Kidney (tissue), 14 donors: ENCODE results near the gene ASMTL. TPM values are rescaled to one million over a fixed set of nuclear protein-coding genes. Genes with fewer than 3 reads are reported as not detected.

Experiments used
- DNase-seq, 5 donors: peaks; one replicate each; pipeline ENCODE4 v3.0.0-alpha.2; 2013 to 2020
- FAIRE-seq: peaks from 2 replicates; lab custom pipeline; 2012; peaks lifted over from hg19 to GRCh38; lab: Jason Lieb, UNC
- H3K27ac ChIP-seq, 2 donors: one replicate each; pipeline ENCODE4 v1.7.0; 2013; ENCODE audit warnings: low read depth in 2 of 2, low read length in 2 of 2, inconsistent platforms in 1 of 2
- H3K27me3 ChIP-seq: one replicate; pipeline ENCODE4 v1.7.1; 2013; ENCODE audit warnings: low read length, inconsistent platforms; ENCODE audit not compliant: control insufficient read depth, insufficient read depth
- H3K36me3 ChIP-seq, 3 donors: one replicate each; pipeline versions ENCODE4 v1.7.0 to v1.7.1; 2013; ENCODE audit warnings: low read length in 3 of 3, control low read depth in 1 of 3, inconsistent platforms in 1 of 3; ENCODE audit not compliant: insufficient read depth in 3 of 3, control insufficient read depth in 2 of 3
- H3K4me1 ChIP-seq, 3 donors: one replicate each; pipeline versions ENCODE4 v1.7.0 to v1.7.1; 2013; ENCODE audit warnings: low read length in 3 of 3, inconsistent platforms in 1 of 3, low read depth in 1 of 3; ENCODE audit not compliant: control insufficient read depth in 2 of 3, insufficient read depth in 2 of 3
- H3K4me3 ChIP-seq, 3 donors: one replicate each; pipeline versions ENCODE4 v1.7.0 to v1.8.1; 2013; ENCODE audit warnings: low read length in 3 of 3, control low read depth in 1 of 3, inconsistent platforms in 1 of 3
- H3K9ac ChIP-seq, 3 donors: one replicate each; pipeline versions ENCODE4 v1.7.0 to v1.7.1; 2013; ENCODE audit warnings: low read length in 3 of 3, control low read depth in 1 of 3, inconsistent platforms in 1 of 3
- H3K9me3 ChIP-seq, 3 donors: one replicate each; pipeline versions ENCODE4 v1.7.0 to v1.7.1; 2013; ENCODE audit warnings: low read length in 3 of 3, control low read depth in 1 of 3, inconsistent platforms in 1 of 3; ENCODE audit not compliant: control insufficient read depth in 2 of 3, insufficient read depth in 1 of 3
- intact Hi-C: fragments of 100-400 bp; cut with DNase I; formaldehyde crosslinking; loops from one replicate; pipeline ENCODE4 v1.11.1; 2022
- polyA plus RNA-seq: library from polyadenylated mRNA; stranded (reverse); fragments of 350-450 nt; fragmentation: Illumina TruSeq; extraction: RNeasy Lipid Tissue Mini Kit (QIAGEN cat#74804); gene quantifications from one replicate; pipeline ENCODE4 v1.2.3, GENCODE V29; 2014; ENCODE audit warnings: low read depth, low replicate concordance; ENCODE audit not compliant: insufficient read depth
- total RNA-seq: library from RNA; stranded (reverse); fragmentation: NEBNext Ultra II Directional; extraction: Animal tissue kit (Norgen Biotek cat#: 25700); gene quantifications from one replicate; pipeline ENCODE4 v1.2.1, GENCODE V29; 2021
- TF ChIP-seq, protein P1 (sequence below): IDR thresholded peaks from 3 replicates; pipeline ENCODE4 v1.5.1; 2012; ENCODE audit warnings: mild to moderate bottlenecking, moderate library complexity, borderline replicate concordance; ENCODE audit not compliant: insufficient read depth; ENCODE audit errors: extremely low read depth
- donor health status: control.
- donor health status: control.
- donor health status: control.
- donor health status: control.
- donor health status: control.
- donor health status: DM: yes; HTN: yes; CAD: no.
- donor health status: Normal renal cell carcinoma (clear cell type).

ASMTL gene
- total and polyA plus RNA-seq, 2 donors from 2014 or later, result 29.9 to 33.3 TPM

DNA sequence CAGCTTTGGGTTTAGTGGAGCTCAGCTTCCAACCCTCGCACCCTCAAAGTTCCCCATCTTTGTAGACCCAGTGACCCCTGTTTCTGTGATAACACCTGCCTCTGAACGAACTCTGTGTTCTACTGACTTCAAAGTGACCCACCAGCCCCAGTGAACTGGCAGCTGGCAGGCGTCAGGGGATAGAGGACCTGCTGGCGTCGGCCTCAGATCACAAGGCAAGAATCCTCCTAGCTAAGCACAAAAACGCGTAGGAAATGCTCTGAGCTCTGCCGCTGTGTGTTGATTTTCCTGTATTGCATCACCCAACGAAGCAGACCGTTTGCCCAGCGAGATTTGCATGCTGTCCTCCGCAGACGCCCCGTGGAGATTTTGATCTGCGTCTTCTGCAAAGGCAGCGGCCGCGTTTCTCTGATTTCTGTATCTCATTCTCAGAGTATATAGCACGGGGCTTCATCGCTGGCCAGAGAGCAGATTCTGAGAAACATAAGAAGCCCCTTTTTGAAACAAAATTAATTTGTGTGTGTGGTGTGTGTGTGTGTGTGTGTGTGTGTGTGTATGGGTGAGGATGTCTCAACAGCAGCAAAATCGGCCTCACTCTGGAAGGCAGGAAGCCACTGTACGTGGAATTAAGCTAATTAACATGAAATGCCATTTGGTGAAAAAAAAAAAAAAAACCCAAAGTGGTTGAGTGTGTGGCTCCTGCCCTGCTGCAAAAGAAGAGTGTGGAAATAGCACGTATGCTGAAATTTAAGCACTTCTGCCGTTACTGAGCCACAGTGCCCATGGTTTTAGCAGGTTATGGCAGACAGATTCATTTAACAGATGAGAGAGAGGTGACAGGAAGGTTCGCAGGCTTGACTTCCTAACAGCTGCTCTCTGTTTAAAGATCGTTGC, 29.2 kb upstream of the ASMTL start:
- Histone ChIP-seq H3K27ac (peak overlapping the region in 1 of 2 donors; percentile 80), H3K36me3 (no peaks in the 10 kb centered on the region), H3K9me3 (peaks cover 0 to 9% (median 2%) of the 10 kb centered on the region in 3 donors), H3K4me3 (peak overlapping the region in 1 of 3 donors; percentile 14), H3K4me1 (peaks cover 0 to 7% (median 0%) of the 10 kb centered on the region in 3 donors), H3K9ac (peak overlapping the region in 1 of 3 donors; percentile 12), H3K27me3 (no peaks in the 10 kb centered on the region)
- intact Hi-C loops, result no loop called here
- TF ChIP-seq, protein P1, sequence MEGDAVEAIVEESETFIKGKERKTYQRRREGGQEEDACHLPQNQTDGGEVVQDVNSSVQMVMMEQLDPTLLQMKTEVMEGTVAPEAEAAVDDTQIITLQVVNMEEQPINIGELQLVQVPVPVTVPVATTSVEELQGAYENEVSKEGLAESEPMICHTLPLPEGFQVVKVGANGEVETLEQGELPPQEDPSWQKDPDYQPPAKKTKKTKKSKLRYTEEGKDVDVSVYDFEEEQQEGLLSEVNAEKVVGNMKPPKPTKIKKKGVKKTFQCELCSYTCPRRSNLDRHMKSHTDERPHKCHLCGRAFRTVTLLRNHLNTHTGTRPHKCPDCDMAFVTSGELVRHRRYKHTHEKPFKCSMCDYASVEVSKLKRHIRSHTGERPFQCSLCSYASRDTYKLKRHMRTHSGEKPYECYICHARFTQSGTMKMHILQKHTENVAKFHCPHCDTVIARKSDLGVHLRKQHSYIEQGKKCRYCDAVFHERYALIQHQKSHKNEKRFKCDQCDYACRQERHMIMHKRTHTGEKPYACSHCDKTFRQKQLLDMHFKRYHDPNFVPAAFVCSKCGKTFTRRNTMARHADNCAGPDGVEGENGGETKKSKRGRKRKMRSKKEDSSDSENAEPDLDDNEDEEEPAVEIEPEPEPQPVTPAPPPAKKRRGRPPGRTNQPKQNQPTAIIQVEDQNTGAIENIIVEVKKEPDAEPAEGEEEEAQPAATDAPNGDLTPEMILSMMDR, result peak; percentile 12
- FAIRE-seq (no peak), DNase-seq (peak; percentile 50 to 84 (median 60))

GRCh38 chrX:1480082-1480785, 27.5 kb upstream of the ASMTL start:
- no peak overlapping the region for H3K27ac ChIP-seq
- intact Hi-C loops, result no loop called here
- H3K9ac ChIP-seq, result no peak overlapping the region
- no peak overlapping the region for H3K4me3 ChIP-seq
- DNase-seq (peak in 1 of 5 donors; percentile 6), FAIRE-seq (no peak)
- peaks cover 0 to 5% (median 0%) of the 10 kb centered on the region in 3 donors for H3K9me3 ChIP-seq
- no peaks in the 10 kb centered on the region for H3K27me3 ChIP-seq
- TF ChIP-seq, protein P1, result no peak
- no peaks in the 10 kb centered on the region for H3K36me3 ChIP-seq
- peaks cover 0 to 7% (median 0%) of the 10 kb centered on the region in 3 donors for H3K4me1 ChIP-seq

DNA sequence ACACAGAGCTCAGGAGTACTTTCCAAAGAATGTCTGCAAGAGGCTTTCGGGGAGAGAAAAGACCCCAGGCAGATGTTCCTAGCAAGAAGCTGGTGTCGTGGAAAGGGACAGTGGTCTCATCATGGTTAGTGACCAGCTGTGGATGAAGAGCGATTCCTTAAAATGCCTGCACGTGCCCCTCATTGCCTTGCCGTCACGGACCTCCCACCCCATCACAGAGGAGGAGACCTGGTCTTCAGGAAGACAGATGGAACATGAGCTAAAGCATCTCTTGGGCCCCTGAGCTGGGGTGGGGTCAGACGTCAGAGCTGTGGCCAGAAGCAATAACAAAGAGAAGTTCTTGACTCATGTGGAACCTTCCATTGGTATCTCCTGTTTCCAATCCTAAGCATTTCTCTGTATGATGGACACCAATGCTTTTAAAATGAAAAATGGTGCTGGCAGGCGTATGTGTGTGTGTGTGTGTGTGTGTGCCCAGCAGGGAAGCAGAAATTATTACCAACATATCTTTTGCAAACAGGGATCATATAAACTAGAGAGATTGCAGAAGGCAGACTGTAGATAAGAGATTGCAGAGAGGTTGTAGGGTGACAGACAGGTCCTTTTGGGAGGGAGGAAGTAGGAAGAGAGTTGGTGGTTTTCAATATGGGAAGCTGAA, 25.2 kb upstream of the ASMTL start:
- intact Hi-C loops, result no loop called here
- Histone ChIP-seq H3K4me3 (no peak overlapping the region), H3K9me3 (peaks cover 0 to 5% (median 0%) of the 10 kb centered on the region in 3 donors), H3K27me3 (no peaks in the 10 kb centered on the region), H3K36me3 (no peaks in the 10 kb centered on the region), H3K4me1 (peaks cover 0 to 7% (median 0%) of the 10 kb centered on the region in 3 donors), H3K9ac (no peak overlapping the region), H3K27ac (no peak overlapping the region)
- FAIRE-seq (no peak), DNase-seq (peak in 1 of 5 donors; percentile 12)
- TF ChIP-seq, protein P1, result no peak
